TTC549 (cell line): ENCODE data around the gene SH3TC1.

Source experiments
- FAIRE-seq: peaks from 2 replicates; lab custom pipeline; 2012; peaks lifted over from hg19 to GRCh38; lab: Jason Lieb, UNC

SH3TC1 gene

GRCh38 chr4:8244931-8245460 lies 45.9 kb downstream of the SH3TC1 start:
- no peak for FAIRE-seq

GRCh38 chr4:8245884-8246833 lies 47.1 kb downstream of the SH3TC1 start:
- FAIRE-seq, result no peak

GRCh38 chr4:8247047-8247930 lies 48.2 kb downstream of the SH3TC1 start:
- FAIRE-seq, result no peak

GRCh38 chr4:8248091-8248490 lies 49.0 kb downstream of the SH3TC1 start:
- no peak for FAIRE-seq

GRCh38 chr4:8250227-8250626 lies 51.1 kb downstream of the SH3TC1 start:
- no peak for FAIRE-seq

- no peak for FAIRE-seq
These were observed 51.5 kb downstream of the SH3TC1 start for GRCh38 chr4:8250637-8251036.

GRCh38 chr4:8251110-8251883 lies 52.2 kb downstream of the SH3TC1 start:
- no peak for FAIRE-seq

GRCh38 chr4:8252301-8253173 lies 53.4 kb downstream of the SH3TC1 start:
- FAIRE-seq, result no peak

- FAIRE-seq, result no peak
These were observed 55.0 kb downstream of the SH3TC1 start for GRCh38 chr4:8254076-8254475.

- FAIRE-seq, result no peak
These were observed 56.8 kb downstream of the SH3TC1 start for GRCh38 chr4:8255698-8256441.

GRCh38 chr4:8257854-8258253 lies 58.8 kb downstream of the SH3TC1 start:
- no peak for FAIRE-seq

- FAIRE-seq, result no peak
These were observed 59.6 kb downstream of the SH3TC1 start for GRCh38 chr4:8258552-8259212.

- FAIRE-seq, result no peak
These were observed 60.8 kb downstream of the SH3TC1 start for GRCh38 chr4:8259743-8260430.

GRCh38 chr4:8260656-8261111 lies 61.6 kb downstream of the SH3TC1 start:
- no peak for FAIRE-seq

GRCh38 chr4:8261851-8262535 lies 62.9 kb downstream of the SH3TC1 start:
- FAIRE-seq, result no peak

- no peak for FAIRE-seq
These were observed 63.7 kb downstream of the SH3TC1 start for GRCh38 chr4:8262637-8263322.

GRCh38 chr4:8263397-8263796 lies 64.3 kb downstream of the SH3TC1 start:
- no peak for FAIRE-seq

- no peak for FAIRE-seq
These were observed 65.0 kb downstream of the SH3TC1 start for GRCh38 chr4:8264106-8264505.
